SK-N-SH treated with all-trans-retinoic acid at 6 μM for 48 hours (cell line): Measurements from ENCODE around the gene FLYWCH2.
"Not testable (repeated sequence)": the region's sequence is repeated elsewhere in the genome, so short reads cannot be mapped to it uniquely, and the experiment has no call there.

Experiments
- ATAC-seq: fragments of 200-7000 bp; cut with Tn5 transposase; 3 replicates; pipeline ENCODE4 v1.9.1; 2020; ENCODE audit warnings: mild to moderate bottlenecking, moderate library complexity
- CREB5 ChIP-seq: fragments of 250-450 bp; sonication (Bioruptor Pico); IDR thresholded peaks from 2 replicates; pipeline ENCODE4 v1.5.1; 2020; ENCODE audit warnings: low read depth, mild to moderate bottlenecking, moderate library complexity
- CSDC2 ChIP-seq: fragments of 250-450 bp; sonication (Bioruptor Pico); IDR thresholded peaks from 2 replicates; pipeline ENCODE4 v1.5.0; 2020; ENCODE audit warnings: mild to moderate bottlenecking, moderate library complexity
- CSRNP3 ChIP-seq: fragments of 250-450 bp; sonication (Bioruptor Pico); IDR thresholded peaks from 2 replicates; pipeline ENCODE4 v1.5.1; 2021; ENCODE audit warnings: mild to moderate bottlenecking, moderate library complexity
- ESRRG ChIP-seq: fragments of 250-450 bp; sonication (Bioruptor Pico); IDR thresholded peaks from 2 replicates; pipeline ENCODE4 v1.6.1; 2021; ENCODE audit warnings: mild to moderate bottlenecking
- GLIS3 ChIP-seq: fragments of 250-450 bp; sonication (Bioruptor Pico); IDR thresholded peaks from 2 replicates; pipeline ENCODE4 v1.5.0; 2020; ENCODE audit warnings: mild to moderate bottlenecking, moderate library complexity
- ISL1 ChIP-seq: fragments of 250-450 bp; sonication (Bioruptor Pico); IDR thresholded peaks from 2 replicates; pipeline ENCODE4 v2.1.2; 2022; ENCODE audit warnings: mild to moderate bottlenecking, moderate library complexity
- PPARA ChIP-seq: fragments of 250-450 bp; sonication (Bioruptor Pico); IDR thresholded peaks from 2 replicates; pipeline ENCODE4 v1.5.0; 2020; ENCODE audit warnings: mild to moderate bottlenecking, borderline replicate concordance
- RARB ChIP-seq: fragments of 250-450 bp; sonication (Bioruptor Pico); IDR thresholded peaks from 2 replicates; pipeline ENCODE4 v1.8.0; 2021; ENCODE audit warnings: mild to moderate bottlenecking, moderate library complexity
- TCF4 ChIP-seq: fragments of 250-450 bp; sonication (Bioruptor Pico); IDR thresholded peaks from 2 replicates; pipeline ENCODE4 v1.8.0; 2021; ENCODE audit warnings: mild to moderate bottlenecking, moderate library complexity, borderline replicate concordance
- TOX ChIP-seq: fragments of 250-450 bp; sonication (Bioruptor Pico); IDR thresholded peaks from 2 replicates; pipeline ENCODE4 v1.8.0; 2021; ENCODE audit warnings: mild to moderate bottlenecking, moderate library complexity, borderline replicate concordance
- TSHZ2 ChIP-seq: fragments of 250-450 bp; sonication (Bioruptor Pico); IDR thresholded peaks from 2 replicates; pipeline ENCODE4 v1.5.0; 2020; ENCODE audit warnings: mild to moderate bottlenecking, moderate library complexity
- ZC3H10 ChIP-seq: fragments of 250-450 bp; sonication (Bioruptor Pico); IDR thresholded peaks from 2 replicates; pipeline ENCODE4 v1.5.1; 2021; ENCODE audit warnings: mild to moderate bottlenecking, moderate library complexity
- ZFP3 ChIP-seq: fragments of 250-450 bp; sonication (Bioruptor Pico); IDR thresholded peaks from 2 replicates; pipeline ENCODE4 v1.5.0; 2020; ENCODE audit warnings: mild to moderate bottlenecking, moderate library complexity
- ZNF565 ChIP-seq: fragments of 450-650 bp; formaldehyde crosslinking; conservative IDR thresholded peaks from 2 replicates; pipeline ENCODE4 v1.5.0; 2020; ENCODE audit warnings: low read depth, mild to moderate bottlenecking, moderate library complexity
- ZNF70 ChIP-seq: fragments of 450-650 bp; formaldehyde crosslinking; IDR thresholded peaks from 2 replicates; pipeline ENCODE4 v1.5.0; 2020; ENCODE audit warnings: mild to moderate bottlenecking, moderate library complexity
- ZNF8 ChIP-seq: fragments of 450-650 bp; formaldehyde crosslinking; IDR thresholded peaks from 2 replicates; pipeline ENCODE4 v1.5.0; 2020; ENCODE audit warnings: mild to moderate bottlenecking, moderate library complexity
- TF ChIP-seq, protein P1 (sequence below): fragments of 250-450 bp; sonication (Bioruptor Pico); IDR thresholded peaks from 2 replicates; pipeline ENCODE4 v1.8.0; 2021; ENCODE audit warnings: low read depth, mild to moderate bottlenecking, moderate library complexity, borderline replicate concordance
- TF ChIP-seq, protein P2 (sequence below): fragments of 250-450 bp; sonication (Bioruptor Pico); IDR thresholded peaks from 2 replicates; pipeline ENCODE4 v1.8.0; 2020; ENCODE audit warnings: mild to moderate bottlenecking, moderate library complexity, borderline replicate concordance

FLYWCH2 gene

GRCh38 chr16:2927010-2927646, 44.1 kb downstream of the FLYWCH2 start:
- TF ChIP-seq ISL1 (CRISPR knock-in tag) = no peak
- TF ChIP-seq, protein P1, sequence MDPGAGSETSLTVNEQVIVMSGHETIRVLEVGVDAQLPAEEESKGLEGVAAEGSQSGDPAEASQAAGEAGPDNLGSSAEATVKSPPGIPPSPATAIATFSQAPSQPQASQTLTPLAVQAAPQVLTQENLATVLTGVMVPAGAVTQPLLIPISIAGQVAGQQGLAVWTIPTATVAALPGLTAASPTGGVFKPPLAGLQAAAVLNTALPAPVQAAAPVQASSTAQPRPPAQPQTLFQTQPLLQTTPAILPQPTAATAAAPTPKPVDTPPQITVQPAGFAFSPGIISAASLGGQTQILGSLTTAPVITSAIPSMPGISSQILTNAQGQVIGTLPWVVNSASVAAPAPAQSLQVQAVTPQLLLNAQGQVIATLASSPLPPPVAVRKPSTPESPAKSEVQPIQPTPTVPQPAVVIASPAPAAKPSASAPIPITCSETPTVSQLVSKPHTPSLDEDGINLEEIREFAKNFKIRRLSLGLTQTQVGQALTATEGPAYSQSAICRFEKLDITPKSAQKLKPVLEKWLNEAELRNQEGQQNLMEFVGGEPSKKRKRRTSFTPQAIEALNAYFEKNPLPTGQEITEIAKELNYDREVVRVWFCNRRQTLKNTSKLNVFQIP = no peak
- no peak for TF ChIP-seq ZNF8
- no peak for TF ChIP-seq ZFP3 (CRISPR knock-in tag)
- no peak for TF ChIP-seq RARB (CRISPR knock-in tag)
- no peak for TF ChIP-seq PPARA (CRISPR knock-in tag)
- TF ChIP-seq, protein P2, sequence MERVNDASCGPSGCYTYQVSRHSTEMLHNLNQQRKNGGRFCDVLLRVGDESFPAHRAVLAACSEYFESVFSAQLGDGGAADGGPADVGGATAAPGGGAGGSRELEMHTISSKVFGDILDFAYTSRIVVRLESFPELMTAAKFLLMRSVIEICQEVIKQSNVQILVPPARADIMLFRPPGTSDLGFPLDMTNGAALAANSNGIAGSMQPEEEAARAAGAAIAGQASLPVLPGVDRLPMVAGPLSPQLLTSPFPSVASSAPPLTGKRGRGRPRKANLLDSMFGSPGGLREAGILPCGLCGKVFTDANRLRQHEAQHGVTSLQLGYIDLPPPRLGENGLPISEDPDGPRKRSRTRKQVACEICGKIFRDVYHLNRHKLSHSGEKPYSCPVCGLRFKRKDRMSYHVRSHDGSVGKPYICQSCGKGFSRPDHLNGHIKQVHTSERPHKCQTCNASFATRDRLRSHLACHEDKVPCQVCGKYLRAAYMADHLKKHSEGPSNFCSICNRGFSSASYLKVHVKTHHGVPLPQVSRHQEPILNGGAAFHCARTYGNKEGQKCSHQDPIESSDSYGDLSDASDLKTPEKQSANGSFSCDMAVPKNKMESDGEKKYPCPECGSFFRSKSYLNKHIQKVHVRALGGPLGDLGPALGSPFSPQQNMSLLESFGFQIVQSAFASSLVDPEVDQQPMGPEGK (CRISPR knock-in tag) = no peak
- no peak for TF ChIP-seq TSHZ2 (CRISPR knock-in tag)
- TF ChIP-seq ZNF565 (CRISPR knock-in tag) = no peak
- TF ChIP-seq TOX (CRISPR knock-in tag) = no peak
- TF ChIP-seq CSRNP3 (CRISPR knock-in tag) = no peak
- no peak for TF ChIP-seq ZC3H10 (CRISPR knock-in tag)
- TF ChIP-seq CREB5 (CRISPR knock-in tag) = no peak
- TF ChIP-seq ESRRG (CRISPR knock-in tag) = no peak
- TF ChIP-seq GLIS3 (CRISPR knock-in tag) = no peak
- no peak for TF ChIP-seq ZNF70 (CRISPR knock-in tag)
- no peak for TF ChIP-seq TCF4
- peak; percentile 95 for ATAC-seq

DNA sequence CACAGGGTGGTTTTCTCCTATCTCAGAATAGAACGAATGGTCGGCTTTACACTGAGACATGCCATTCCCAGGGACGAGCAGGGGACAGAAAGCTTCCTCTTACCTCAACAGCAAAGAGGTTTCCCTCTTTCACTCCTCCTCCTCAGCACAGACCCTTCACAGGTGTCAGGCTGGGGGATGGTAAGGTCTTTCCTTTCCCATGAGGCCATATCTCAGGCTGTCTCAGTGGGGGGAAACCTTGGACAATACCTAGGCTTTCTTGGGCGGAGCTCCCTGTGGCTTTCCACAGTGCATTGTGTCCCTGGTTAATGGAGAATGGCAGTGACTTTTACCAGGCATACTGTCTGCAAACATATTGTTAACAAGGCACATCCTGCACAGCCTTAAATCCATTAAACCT, 45.1 kb downstream of the FLYWCH2 start:
- ATAC-seq = not testable (repeated sequence)

- no peak for TF ChIP-seq CSDC2
- TF ChIP-seq CSRNP3 (CRISPR knock-in tag) = no peak
- TF ChIP-seq ISL1 (CRISPR knock-in tag) = no peak
- no peak for TF ChIP-seq ZNF565 (CRISPR knock-in tag)
- TF ChIP-seq TCF4 = no peak
- TF ChIP-seq, protein P2 (CRISPR knock-in tag) = no peak
- ATAC-seq = no peak
These were observed 45.8 kb downstream of the FLYWCH2 start for GRCh38 chr16:2928796-2929195.
